PC-9 (cell line): ENCODE results near the gene AGXT.

Experiments
- CTCF ChIP-seq: fragments of 200-600 bp; sonication (generic); conservative IDR thresholded peaks from 2 replicates; pipeline ENCODE4 v1.6.1; 2017; ENCODE audit warnings: mixed run types, antibody characterized with exemption, mild to moderate bottlenecking, moderate library complexity
- EZH2 ChIP-seq: fragments of 200-600 bp; sonication (generic); IDR thresholded peaks from 2 replicates; pipeline ENCODE4 v1.8.0; 2017; ENCODE audit warnings: antibody characterized with exemption, low read depth

GRCh38 chr2:240905176-240905781 is 36.7 kb downstream of the AGXT start:
- TF ChIP-seq CTCF (no peak), EZH2 (no peak)
